ENCODE results near the gene HDAC11. TPM values are rescaled to one million over a fixed set of nuclear protein-coding genes. Genes with fewer than 3 reads are reported as not detected.
A peak's percentile ranks its signal among the peaks of the same experiment; 100 is the strongest.
"Not testable (repeated sequence)": the region's sequence is repeated elsewhere in the genome, so short reads cannot be mapped to it uniquely, and the experiment has no call there.

The HDAC11 gene, protein sequence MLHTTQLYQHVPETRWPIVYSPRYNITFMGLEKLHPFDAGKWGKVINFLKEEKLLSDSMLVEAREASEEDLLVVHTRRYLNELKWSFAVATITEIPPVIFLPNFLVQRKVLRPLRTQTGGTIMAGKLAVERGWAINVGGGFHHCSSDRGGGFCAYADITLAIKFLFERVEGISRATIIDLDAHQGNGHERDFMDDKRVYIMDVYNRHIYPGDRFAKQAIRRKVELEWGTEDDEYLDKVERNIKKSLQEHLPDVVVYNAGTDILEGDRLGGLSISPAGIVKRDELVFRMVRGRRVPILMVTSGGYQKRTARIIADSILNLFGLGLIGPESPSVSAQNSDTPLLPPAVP
- total RNA-seq, result 1 to 10 TPM; 3.8 to 9.0 TPM
- 1 to 10 TPM; 2.5 TPM for polyA plus RNA-seq

- Histone ChIP-seq H3K4me3 (ENCODE audit: low read depth in 1 of 3, low read length in 3 of 3) (peak within 1 kb of the TSS; percentile 77 to 88 (median 83)), H3K27ac (ENCODE audit: low read depth in 1 of 2, low read length in 2 of 2) (peak within 1 kb of the TSS; percentile 45 to 81), H3K9me3 (ENCODE audit: control insufficient read depth in 4 of 4, low read length in 3 of 4) (no peaks in the 10 kb centered on the region), H3K27me3 (ENCODE audit: control insufficient read depth in 4 of 4, insufficient read depth in 4 of 4, low read length in 3 of 4) (no peaks in the 10 kb centered on the region), H3K4me1 (ENCODE audit: control insufficient read depth in 4 of 4, insufficient read depth in 4 of 4, low read length in 3 of 4) (peaks cover 4 to 13% (median 7%) of the 10 kb centered on the region in 4 donors), H3K36me3 (ENCODE audit: control insufficient read depth in 4 of 4, insufficient read depth in 3 of 4, low read depth in 1 of 4, low read length in 3 of 4) (no peaks in the 10 kb centered on the region), H3K9ac (ENCODE audit: low read depth in 1 of 2, low read length in 2 of 2) (peak within 1 kb of the TSS; percentile 80 to 89)
- peak; percentile 98 for DNase-seq (ENCODE audit: low spot score)
- WGBS, result 2% methylated on average over 67 of the region's 67 CpGs
- TF ChIP-seq, protein P1, sequence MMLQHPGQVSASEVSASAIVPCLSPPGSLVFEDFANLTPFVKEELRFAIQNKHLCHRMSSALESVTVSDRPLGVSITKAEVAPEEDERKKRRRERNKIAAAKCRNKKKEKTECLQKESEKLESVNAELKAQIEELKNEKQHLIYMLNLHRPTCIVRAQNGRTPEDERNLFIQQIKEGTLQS (IDR thresholded peaks at IDR 0.05), result no peak
- TF ChIP-seq GABPA (IDR thresholded peaks at IDR 0.05 in 1 of 2, conservative IDR thresholded peaks at IDR 0.05 in 1 of 2) (peak in 1 of 2 donors; percentile 66), YY1 (IDR thresholded peaks at IDR 0.05) (no peak), FOXA2 (IDR thresholded peaks at IDR 0.05) (no peak), JUND (IDR thresholded peaks at IDR 0.05) (no peak), FOXA1 (IDR thresholded peaks at IDR 0.05) (no peak), TAF1 (conservative IDR thresholded peaks at IDR 0.05) (no peak), RAD21 (IDR thresholded peaks at IDR 0.05) (no peak), CTCF (IDR thresholded peaks at IDR 0.05; ENCODE audit: low read depth, low read length, missing input control) (no peak), HNF4A (conservative IDR thresholded peaks at IDR 0.05) (no peak), MAX (IDR thresholded peaks at IDR 0.05) (peak; percentile 32), NR2F2 (IDR thresholded peaks at IDR 0.05) (peak; percentile 78), HNF4G (IDR thresholded peaks at IDR 0.05) (no peak), EGR1 (IDR thresholded peaks at IDR 0.05; ENCODE audit: low read depth in 2 of 2) (peak in 1 of 2 donors; percentile 52), SP1 (IDR thresholded peaks at IDR 0.05) (peak; percentile 75), RXRA (IDR thresholded peaks at IDR 0.05) (no peak)
- TF ChIP-seq, protein P2, sequence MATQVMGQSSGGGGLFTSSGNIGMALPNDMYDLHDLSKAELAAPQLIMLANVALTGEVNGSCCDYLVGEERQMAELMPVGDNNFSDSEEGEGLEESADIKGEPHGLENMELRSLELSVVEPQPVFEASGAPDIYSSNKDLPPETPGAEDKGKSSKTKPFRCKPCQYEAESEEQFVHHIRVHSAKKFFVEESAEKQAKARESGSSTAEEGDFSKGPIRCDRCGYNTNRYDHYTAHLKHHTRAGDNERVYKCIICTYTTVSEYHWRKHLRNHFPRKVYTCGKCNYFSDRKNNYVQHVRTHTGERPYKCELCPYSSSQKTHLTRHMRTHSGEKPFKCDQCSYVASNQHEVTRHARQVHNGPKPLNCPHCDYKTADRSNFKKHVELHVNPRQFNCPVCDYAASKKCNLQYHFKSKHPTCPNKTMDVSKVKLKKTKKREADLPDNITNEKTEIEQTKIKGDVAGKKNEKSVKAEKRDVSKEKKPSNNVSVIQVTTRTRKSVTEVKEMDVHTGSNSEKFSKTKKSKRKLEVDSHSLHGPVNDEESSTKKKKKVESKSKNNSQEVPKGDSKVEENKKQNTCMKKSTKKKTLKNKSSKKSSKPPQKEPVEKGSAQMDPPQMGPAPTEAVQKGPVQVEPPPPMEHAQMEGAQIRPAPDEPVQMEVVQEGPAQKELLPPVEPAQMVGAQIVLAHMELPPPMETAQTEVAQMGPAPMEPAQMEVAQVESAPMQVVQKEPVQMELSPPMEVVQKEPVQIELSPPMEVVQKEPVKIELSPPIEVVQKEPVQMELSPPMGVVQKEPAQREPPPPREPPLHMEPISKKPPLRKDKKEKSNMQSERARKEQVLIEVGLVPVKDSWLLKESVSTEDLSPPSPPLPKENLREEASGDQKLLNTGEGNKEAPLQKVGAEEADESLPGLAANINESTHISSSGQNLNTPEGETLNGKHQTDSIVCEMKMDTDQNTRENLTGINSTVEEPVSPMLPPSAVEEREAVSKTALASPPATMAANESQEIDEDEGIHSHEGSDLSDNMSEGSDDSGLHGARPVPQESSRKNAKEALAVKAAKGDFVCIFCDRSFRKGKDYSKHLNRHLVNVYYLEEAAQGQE (IDR thresholded peaks at IDR 0.05), result peak; percentile 34
- TF ChIP-seq, protein P3, sequence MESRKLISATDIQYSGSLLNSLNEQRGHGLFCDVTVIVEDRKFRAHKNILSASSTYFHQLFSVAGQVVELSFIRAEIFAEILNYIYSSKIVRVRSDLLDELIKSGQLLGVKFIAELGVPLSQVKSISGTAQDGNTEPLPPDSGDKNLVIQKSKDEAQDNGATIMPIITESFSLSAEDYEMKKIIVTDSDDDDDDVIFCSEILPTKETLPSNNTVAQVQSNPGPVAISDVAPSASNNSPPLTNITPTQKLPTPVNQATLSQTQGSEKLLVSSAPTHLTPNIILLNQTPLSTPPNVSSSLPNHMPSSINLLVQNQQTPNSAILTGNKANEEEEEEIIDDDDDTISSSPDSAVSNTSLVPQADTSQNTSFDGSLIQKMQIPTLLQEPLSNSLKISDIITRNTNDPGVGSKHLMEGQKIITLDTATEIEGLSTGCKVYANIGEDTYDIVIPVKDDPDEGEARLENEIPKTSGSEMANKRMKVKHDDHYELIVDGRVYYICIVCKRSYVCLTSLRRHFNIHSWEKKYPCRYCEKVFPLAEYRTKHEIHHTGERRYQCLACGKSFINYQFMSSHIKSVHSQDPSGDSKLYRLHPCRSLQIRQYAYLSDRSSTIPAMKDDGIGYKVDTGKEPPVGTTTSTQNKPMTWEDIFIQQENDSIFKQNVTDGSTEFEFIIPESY (IDR thresholded peaks at IDR 0.05), result no peak
Measured at GRCh38 chr3:13479582-13480339, at the start of gene HDAC11. Gene HDAC11, plus strand, starts transcription at chr3:13480306. Its CDS starts 42 bp downstream, at chr3:13480348.

DNA sequence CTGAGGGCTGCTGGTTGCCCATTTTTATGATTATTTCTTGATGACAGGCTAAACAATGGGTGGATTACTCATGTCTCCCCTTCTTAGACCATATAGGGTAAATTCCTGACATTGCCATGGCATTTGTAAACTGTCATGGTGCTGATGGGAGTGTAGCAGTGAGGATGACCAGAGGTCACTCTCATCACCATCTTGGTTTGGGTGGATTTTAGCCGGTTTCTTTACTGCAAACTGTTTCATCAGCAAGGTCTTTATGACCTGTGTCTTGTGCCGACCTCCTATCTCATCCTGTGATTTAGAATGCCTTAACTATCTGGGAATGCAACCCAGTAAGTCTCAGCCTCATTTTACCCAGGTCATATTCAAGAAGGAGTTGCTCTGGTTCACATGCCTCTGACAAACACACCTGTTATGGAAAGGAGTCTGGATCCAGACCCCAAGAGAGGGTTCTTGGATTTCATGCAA is 49.7 kb upstream of the HDAC11 start:
- not testable (repeated sequence) for H3K27me3 ChIP-seq (ENCODE audit: control insufficient read depth in 4 of 4, insufficient read depth in 4 of 4, low read length in 3 of 4); H3K9me3 ChIP-seq (ENCODE audit: control insufficient read depth in 4 of 4, low read length in 3 of 4); H3K9ac ChIP-seq (ENCODE audit: low read depth in 1 of 2, low read length in 2 of 2); H3K4me3 ChIP-seq (ENCODE audit: low read depth in 1 of 3, low read length in 3 of 3); DNase-seq (ENCODE audit: low spot score); H3K27ac ChIP-seq (ENCODE audit: low read depth in 1 of 2, low read length in 2 of 2); H3K36me3 ChIP-seq (ENCODE audit: control insufficient read depth in 4 of 4, insufficient read depth in 3 of 4, low read depth in 1 of 4, low read length in 3 of 4); H3K4me1 ChIP-seq (ENCODE audit: control insufficient read depth in 4 of 4, insufficient read depth in 4 of 4, low read length in 3 of 4)
- WGBS, result 94% methylated on average over 2 of the region's 2 CpGs
